HG03571 (cell line): ENCODE data around the gene GATA6.
"Not testable (repeated sequence)": the region's sequence is repeated elsewhere in the genome, so short reads cannot be mapped to it uniquely, and the experiment has no call there.

Experiments used
- ATAC-seq: cut with Tn5 transposase; IDR thresholded peaks from one replicate; pipeline ENCODE4 v1.9.1; 2021; ENCODE audit not compliant: unreplicated experiment

The GATA6 gene

DNA sequence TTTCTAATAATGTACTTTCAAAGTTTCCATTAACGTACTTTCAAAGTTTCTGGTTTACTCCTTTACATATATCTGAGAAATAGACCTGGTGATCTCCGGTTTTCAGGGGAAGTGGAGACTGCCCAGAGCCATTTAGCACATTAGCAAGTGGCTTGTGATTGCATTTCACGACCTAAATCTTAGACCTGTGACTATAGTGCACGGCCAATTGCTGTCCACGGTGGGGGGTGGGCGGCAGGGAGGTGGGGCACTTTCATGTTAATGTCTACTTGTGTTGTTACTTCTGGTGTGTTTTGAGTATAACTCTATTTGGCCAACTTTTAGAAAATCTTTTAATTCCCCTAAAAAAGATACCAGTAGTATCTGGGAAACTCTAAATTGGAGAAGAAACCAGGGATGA is 11.3 kb downstream of the GATA6 start:
- no peak for ATAC-seq

DNA sequence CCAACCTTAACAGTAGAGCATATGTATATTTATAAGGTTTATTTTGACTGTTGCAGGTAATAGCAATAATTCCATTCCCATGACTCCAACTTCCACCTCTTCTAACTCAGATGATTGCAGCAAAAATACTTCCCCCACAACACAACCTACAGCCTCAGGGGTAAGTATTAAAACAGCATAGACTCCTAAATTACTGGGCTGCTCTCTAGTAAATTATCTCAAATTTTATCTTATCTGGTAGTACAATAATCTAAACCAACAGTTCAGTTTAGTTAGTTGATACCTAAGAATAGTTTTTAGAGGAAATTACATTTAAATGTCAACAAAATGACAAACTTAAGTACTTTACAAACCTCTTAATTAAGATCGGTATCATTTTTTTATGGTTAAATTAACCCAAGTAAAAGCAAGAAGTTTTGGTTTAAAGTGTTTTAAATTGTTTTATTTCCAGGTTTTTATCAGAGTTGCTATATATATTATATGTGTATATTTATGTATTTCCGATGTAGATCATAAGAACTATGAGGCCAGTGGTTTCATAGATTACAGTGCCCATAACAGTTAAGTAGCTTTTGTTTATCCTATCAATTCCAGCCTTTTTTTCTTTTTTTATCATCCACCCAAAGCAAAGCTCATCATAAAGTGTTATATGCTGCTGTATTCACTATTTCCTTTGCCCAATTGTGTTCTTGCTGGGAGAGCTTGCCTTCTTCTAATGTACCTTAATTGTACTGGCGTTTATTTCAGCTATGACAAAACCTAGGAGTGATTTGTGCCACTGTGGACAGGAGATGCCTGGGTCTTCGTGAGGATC is 13.7 kb downstream of the GATA6 start:
- ATAC-seq = no peak

DNA sequence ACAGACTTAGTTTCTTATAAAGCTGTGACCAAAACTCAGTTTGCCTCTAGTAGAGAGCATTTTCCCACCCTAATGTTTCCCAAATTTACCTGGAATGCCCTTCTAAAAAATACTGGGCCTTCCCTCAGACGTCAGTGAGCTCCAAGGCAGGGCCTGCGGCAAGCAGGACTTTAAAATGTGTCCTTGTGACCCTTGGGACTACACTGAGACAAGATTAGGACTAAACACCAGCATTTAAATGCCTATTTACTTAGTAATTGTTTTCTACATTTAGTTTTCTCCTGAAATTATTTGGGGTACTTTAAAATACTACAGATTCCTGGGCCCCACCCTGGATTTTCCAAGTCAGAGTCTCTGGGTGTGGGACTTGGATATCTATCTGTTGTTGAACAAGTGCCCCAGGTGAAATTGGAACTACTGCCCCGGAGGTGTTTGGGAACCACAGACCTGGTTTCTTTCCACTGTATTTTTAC is 14.3 kb downstream of the GATA6 start:
- ATAC-seq = no peak

DNA sequence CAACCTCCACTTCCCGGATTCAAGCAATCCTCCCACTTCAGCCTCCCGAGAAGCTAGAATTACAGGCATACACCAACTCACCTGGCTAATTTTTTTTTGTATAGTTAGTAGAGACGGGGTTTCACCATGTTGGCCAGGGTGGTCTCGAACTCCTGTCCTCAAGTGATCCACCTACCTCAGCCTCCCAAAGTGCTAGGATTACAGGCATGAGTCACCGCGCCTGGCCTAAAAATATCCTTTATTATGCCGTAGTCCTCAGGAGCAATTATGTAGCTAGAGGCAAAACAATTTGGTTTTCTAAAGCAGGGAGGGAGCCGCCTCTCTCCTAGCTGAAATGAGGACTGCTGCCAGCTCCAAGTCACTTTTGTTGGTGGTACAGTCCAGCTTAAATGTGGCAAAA is 15.2 kb downstream of the GATA6 start:
- ATAC-seq = not testable (repeated sequence)

DNA sequence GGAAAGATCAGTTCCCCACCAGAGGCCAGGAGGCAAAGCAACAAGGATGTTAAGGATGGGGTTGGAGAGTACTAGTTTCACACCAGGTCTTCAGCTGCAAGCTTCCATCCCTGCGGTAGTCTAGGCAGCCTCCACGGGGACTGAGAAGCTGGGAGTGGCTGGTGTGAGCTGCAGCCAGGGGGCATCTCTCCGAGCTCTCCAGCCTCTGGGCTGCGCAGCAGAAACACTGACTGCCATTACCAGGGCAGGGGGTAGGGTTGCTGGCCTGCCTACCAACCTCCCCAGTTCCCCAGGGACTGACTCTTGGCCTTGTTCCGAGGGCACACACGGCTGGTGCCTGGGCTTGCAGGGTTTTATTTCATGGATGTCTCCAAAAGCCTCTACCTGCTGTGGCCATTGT is 15.9 kb downstream of the GATA6 start:
- no peak for ATAC-seq

DNA sequence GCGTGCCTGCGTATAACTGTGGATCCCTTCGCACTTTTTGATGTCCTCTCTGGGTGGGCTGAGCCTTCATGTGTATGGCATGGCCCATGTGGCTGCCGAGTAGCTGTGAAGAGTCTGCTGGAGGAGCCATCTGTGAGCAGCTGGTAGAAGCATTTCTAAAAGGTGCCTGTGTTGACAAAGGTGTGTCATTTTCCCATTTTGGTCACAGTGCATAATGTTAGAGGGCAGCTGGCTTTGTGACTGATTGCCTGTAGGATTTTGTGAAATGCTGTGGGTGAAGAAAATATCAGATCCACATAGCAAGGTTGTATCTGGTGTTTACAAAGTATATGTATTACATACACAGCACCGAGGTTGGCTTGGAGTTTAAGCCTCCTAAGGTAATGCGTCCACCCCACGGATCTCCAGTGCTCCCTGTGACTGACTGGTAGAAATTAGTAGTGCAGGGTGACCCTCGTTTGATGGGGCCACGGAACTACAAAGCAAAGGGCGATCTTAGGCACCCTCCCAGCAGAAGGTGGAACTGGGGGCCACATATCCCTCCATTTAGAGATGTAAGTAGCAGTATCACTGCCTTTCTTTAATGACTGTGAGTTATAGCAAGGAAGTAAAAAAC is 16.5 kb downstream of the GATA6 start:
- no peak for ATAC-seq

DNA sequence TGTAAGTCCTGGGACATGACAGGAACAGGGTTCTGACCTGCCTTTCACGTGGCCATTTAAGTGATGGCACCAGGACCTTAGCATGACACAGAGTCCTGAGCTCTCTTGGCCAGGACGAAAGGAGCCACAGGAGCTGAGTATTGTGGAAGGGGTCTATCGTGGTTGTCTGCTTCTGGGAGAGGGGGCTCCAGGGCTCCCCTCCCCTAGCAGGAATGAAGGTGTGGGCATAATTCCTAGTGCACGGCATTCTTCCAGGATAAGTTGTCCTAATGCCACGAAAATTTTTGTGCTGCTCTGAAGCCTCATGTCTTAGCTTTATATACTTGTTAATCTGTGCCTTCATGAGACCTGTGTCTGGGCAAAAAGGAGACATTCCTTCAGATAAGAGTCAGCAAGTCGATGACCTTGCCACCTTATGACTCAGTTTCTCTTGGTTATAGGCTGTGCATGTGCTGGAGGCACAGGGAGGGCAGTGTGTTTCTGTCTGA is 17.1 kb downstream of the GATA6 start:
- ATAC-seq = no peak

DNA sequence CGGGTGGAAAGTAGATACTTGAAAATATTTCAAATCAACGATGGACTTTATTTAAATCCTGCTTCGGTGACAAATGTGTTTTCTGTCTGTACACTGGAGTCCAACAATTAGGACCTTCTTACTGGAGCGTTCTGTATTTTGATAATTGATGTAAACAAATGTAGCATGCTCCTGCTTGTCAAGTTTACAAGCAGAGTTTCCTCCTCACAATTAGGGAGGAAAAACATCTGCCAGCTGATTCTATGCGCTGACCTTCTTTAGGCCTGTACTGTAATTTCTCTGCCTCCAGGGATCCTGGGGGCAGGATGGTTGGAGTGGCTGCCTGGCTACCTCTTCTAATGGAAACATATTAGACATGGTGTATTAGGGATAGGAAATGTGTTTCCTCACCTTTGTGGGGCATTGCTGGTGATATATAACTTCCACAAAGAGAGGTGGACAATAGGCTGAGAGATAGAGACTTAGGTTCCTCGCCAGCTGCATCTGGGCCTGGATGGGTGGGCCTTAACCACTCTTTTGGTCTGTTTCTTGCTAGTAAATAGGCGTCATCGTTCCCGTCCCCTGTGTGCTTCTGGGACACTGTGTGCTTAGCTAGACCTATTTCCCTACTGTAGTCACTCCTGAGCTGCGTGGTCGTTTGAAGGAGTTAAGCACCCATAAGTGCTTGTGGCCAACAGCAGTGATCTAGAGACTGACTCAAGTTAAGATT is 19.3 kb downstream of the GATA6 start:
- no peak for ATAC-seq

DNA sequence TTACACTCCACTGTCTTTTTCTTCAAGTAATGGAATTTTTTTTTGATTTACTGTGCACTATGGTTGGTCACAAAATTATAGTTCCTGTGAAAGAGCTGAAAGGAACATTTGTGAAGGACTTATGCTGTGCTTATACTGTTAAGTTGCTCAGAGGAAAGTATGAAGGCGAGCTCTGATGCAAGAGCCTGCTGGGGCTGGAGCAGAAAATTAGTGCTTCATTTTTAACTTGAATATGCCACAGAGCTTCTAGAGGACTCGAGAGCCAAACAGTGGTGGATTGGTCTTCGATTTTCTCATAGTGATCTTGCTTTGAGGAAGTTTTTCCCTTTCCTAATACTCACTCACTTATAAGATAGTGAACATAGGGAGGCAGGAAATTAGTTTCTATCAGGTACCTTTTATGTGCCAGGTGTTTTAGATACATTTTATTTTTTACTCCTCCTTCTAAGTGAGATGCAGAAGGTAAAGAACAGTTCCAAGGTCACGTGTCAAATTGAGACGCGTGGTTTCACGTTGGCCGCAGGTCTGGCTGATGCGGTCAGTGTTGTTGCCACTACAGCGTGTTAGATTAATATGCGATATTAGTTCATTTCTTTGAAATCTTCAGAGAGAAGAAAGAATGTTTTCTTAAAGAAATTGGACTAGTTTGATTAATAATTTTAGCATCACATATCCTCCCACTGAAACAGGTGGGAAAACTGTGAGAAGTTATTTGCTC is 20.2 kb downstream of the GATA6 start:
- no peak for ATAC-seq

DNA sequence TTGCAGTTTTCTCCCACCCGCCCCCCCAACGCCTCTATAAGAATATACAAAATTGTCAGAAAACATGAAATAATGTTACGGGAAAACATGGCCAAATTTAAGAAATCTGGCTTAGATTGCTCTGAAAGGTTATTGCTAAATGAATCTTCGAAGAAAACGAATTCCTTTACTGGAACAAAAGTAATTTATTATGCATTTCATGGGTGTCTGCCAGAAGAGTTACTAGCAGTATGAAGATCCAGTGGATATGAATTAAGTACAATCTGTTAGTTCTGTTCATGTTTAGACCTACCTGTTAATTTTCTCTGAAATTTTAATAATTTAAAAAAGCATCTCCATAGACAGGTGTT is 21.9 kb downstream of the GATA6 start:
- ATAC-seq = no peak

DNA sequence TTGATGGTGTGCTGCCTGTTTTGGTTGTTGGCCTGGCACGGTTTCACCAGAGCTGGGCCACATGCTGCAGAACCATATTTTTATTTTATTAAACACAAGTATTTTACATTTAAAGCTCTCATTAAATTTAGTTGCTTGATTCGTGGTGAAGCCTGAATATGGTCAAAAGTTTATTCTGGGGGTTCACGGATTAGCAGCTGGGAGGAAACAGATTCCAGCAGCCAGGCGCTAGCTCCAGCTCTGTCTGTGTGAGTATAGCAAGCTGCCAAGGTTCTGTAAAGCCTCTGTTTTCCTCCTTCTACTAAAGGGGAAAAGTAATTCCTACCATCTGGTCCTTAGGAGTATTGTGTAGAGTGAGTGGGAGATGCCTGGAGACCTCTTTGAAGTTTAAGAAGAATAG is 22.5 kb downstream of the GATA6 start:
- ATAC-seq = no peak

DNA sequence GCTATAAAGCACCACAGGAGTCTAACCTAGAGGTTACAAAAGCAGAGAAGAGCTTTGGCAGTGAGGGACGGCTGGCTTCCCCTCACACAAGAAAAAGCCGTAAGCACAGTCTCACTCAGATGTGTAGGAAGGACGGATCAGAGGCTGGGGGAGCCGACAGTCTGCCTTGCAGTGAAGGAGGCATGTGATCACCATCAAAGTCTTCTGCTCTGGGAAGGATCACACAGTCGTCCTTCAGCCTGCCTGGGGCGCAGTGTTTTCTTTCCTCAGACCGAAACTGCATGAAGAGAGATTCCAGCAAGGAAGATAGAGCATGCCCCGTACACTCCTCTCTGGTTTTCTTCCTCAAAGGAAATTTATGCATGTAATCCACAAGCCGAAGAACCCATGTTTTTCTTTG is 24.1 kb downstream of the GATA6 start:
- no peak for ATAC-seq

DNA sequence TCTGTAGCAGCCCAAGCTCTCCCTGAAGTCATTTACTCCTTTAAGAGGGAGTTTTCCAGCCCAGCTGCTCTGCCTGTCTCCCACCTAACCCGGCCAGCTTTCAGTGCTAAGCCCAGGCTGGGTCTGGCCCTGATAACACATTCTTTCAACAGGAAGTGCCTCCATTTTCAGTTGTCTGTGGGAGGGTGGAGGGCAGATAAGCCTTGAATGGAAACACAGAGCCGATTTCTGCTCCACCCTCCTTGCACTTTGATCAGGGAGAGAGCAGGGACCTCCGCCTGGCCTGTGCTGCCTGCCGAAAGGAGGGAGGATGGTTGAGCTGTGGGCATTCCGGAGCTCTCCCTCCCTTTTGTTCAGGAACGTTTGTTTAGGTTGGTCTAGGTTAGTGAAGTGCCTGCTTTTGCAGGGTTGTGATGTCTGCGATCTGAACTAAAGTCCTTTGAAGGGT is 24.8 kb downstream of the GATA6 start:
- no peak for ATAC-seq

DNA sequence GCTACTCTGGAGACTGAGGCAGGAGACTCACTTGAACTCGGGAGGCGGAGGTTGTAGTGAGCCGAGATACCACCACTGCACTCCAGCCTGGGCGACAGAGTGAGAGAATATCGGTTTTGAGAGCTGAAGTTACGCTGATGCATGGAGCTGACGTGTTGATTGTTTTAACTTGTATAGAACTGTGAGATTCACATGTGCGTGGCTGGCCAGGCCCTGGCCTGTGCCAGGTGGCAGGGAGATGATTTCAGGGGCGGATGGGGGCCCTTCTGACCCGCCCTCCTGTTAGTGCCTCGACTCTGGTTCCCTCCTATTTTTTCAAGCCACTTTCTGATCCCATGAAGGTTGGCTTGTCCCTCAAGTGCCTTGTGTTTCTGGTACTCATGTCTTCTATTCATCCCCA is 25.7 kb downstream of the GATA6 start:
- ATAC-seq = no peak

DNA sequence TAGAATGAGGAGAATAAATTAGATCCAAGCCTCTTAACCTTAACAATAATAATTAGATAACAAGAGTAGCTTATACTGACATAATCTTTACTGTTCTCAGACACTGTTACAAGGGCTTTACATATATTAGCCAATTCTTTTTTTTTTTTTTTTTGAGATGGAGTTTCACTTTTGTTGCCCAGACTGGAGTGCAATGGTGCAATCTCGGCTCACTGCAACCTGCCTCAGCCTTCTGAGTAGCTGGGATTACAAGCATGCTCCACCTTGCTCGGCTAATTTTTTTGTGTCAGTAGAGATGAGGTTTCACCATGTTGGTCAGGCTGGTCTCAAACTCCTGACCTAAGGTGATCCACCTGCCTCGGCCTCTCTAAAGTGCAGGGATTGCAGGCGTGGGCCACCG is 27.6 kb downstream of the GATA6 start:
- not testable (repeated sequence) for ATAC-seq

DNA sequence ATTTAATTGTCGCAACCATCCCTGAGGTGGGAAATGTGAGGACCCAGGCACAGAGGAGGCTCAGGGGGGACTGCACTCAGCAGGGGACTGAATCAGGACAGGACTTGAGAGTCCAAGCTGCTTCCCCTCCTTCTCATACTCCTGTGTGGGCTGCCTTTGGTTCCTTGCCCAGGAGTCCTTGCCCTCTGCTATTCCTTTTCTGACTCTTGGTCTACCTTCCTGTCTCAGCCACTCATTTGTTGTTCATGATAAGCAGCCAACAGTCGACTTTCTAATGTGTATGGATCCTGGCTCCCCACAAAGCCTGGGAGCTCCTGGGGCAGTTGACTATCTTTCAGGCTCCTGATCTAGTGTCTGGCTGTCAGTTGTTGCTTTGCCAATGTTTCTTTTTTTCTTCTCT is 28.3 kb downstream of the GATA6 start:
- ATAC-seq = no peak

DNA sequence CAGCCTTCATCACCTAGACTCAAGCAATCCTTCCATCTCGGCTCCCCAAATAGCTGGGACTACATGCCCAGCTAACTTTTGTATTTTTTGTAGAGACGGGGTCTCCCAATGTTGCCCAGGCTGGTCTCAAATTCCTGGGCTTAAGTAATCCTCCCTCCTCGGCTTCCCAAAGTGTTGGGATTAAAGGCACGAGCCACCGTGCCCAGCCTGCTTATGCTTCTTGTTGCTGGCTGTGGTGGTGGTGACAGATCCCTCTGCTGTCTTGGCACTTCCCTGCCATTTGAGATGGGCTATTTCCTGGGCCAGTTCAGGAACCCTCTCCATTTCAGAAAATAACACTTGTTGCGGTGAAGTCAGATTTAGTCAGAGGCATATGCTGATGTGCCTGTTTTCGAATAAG is 28.8 kb downstream of the GATA6 start:
- no peak for ATAC-seq

DNA sequence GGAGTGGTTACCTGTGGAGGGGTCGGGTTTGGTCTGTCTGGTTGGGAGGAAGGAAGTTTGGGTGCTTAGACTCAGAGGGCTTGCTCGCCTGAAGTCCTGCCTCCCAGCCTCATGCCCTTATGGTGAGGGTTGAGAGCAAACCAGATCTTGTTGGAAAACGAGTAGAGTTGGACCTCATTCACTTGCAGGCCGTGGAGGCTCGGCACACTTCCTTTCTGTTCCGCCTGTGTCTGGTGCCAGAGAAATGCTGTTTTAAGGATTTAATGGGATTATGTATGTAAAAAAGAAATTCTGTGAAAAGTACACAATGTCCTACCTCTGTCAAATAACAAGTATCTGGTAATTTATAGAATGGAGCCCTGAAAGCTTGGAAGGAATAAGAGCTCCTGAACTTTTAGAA is 29.6 kb downstream of the GATA6 start:
- ATAC-seq = no peak

DNA sequence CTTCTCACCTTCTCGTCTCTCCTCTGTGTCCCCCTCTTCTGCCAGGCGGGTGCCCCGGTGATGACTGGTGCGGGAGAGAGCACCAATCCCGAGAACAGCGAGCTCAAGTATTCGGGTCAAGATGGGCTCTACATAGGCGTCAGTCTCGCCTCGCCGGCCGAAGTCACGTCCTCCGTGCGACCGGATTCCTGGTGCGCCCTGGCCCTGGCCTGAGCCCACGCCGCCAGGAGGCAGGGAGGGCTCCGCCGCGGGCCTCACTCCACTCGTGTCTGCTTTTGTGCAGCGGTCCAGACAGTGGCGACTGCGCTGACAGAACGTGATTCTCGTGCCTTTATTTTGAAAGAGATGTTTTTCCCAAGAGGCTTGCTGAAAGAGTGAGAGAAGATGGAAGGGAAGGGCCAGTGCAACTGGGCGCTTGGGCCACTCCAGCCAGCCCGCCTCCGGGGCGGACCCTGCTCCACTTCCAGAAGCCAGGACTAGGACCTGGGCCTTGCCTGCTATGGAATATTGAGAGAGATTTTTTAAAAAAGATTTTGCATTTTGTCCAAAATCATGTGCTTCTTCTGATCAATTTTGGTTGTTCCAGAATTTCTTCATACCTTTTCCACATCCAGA is 31.3 kb downstream of the GATA6 start:
- ATAC-seq = no peak

DNA sequence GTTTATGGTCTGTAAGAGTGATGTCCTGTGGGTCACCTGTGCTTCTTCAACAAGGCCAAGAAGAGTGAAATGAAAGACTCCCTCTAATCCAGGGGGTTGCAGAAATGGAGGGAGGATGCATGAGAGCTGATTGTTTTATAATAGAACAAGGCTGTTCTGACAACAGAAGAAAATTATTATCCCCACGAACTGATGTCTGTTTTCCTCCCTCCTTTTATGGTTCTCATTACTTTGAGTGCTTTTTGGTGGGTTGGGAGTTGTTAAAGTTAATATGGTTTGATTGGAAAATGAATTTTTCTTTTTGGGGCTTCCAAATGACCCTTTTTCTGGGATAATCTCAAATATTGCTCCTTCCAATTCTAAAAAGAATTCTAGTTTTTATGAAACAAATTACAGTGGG is 33.6 kb downstream of the GATA6 start:
- no peak for ATAC-seq
